HG03039 (cell line): ENCODE results near the gene ADPGK.
"Not testable (repeated sequence)": the region's sequence is repeated elsewhere in the genome, so short reads cannot be mapped to it uniquely, and the experiment has no call there.

ENCODE experiments used
- ATAC-seq: cut with Tn5 transposase; IDR thresholded peaks from one replicate; pipeline ENCODE4 v1.9.1; 2021; ENCODE audit warnings: mild to moderate bottlenecking, moderate library complexity; ENCODE audit not compliant: unreplicated experiment

The ADPGK gene

DNA sequence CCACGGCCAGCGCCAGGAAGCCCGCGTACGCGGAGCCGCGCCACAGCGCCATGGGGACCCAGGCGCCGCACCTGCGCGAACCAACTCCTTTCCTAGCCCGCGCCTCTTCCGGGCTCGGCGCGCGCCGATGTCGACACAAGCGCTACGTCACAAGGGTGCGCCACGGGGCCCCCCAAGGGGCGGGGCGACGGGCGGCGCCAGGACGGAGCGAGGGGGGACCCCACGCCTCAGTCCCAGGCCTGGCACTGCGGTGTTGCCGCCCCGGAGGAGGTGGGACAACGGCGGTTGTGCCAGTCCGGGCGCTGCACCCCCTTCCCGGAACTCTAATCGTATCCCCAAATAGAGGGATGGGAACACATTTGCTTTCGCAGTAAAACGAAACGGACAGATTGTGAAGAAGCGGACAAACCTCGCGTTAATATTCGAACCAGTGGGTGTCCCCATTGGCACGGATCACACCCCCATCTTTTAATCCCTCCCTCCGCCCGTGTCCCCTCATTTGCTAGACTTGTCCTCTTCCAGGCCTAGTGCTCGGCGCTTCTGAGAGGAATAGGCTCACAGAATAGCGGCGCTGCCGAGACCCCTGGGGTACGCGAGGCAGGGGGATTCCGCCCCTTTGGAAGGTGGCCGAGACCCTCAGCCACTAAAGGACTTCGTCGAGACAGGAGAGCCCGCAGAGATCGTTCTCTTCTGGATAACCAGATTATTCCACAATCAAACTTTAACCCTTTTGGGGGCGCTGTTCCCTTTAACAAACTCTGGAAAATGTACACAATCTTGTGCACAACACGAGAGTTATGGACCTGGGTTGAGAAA is at the start of gene ADPGK:
ADPGK (minus strand) TSS at position 119 of the 816 bp plus-strand sequence; CDS start at position 52, 67 bp downstream.
- ATAC-seq, result peak; percentile 69

DNA sequence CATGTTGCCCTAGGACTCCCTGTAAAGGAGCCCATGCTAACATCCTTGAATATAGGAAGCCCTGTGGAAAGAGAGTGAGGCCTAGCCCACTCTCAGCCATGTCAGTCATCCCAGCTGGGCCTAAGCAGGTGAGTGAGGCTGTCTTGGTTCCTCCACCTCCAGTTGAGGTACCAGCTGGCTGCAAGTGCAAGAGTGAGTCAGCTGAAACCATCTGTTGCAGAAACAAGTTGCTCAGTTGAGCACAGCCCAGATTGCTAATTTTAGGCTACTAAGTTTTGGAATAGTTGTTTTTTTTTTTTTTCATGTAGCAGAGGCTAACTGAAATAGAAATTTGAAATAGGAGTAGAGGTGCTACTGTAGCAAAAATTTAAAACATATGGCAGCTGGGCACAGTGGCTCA is 43.7 kb upstream of the ADPGK start:
- ATAC-seq, result no peak

DNA sequence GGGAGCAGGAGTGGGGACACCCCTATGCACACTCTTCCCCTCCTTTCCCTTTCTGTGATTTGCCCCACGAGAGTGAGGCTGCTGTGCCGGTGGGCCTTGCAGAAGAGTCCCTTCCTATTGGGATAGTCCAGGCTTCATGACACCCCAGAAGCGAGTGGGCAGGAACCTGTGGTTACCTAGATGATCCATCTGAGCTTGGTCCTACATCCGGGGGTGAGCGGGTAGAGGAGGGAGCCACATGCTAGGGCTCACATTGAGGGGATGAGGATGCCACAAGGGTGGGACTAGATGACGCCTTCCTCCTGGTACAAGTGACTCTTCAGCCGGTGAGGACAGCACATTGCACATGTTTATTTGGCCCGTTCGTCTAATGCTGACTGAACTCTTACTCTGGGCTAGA is 43.1 kb upstream of the ADPGK start:
- no peak for ATAC-seq

DNA sequence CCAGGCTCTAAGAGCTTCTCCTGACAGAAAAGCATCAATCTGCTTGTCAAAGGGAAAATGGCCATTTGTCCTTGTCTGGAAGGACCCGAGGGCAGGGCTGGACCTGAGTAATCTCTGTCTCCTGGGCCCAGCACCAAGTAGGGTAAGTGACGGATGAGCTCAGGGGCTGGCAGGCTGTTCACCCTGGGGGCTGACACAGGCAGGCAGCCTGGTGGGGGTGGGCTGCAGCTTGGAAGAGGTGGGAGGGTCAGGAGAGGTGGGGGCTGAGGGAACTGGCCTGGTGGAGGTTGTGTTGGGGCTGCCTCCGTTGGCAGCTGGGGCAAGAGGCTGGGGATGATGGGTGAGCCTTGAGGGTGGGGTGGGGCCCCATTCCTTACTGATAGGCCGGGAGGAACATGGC is 42.3 kb upstream of the ADPGK start:
- ATAC-seq, result no peak

DNA sequence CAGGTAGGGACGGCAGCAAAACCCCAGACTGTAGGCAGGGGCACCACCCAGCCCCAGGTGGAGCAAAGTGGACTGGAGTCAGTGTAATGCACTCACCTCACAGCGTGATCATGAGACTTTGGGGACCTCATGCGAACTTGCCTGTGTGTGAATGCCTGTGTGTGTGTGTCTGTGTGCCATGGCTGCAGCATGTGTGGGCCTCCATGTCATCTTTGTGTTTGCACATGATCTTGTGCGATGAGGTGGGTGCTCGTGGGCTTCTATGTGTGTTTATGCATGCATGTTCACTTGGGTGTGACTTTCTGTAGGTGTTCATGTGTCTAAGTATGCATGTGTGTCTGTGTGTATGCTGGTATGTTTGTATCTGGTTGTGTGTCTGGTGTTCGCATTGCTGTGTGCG is 41.2 kb upstream of the ADPGK start:
- ATAC-seq, result no peak

DNA sequence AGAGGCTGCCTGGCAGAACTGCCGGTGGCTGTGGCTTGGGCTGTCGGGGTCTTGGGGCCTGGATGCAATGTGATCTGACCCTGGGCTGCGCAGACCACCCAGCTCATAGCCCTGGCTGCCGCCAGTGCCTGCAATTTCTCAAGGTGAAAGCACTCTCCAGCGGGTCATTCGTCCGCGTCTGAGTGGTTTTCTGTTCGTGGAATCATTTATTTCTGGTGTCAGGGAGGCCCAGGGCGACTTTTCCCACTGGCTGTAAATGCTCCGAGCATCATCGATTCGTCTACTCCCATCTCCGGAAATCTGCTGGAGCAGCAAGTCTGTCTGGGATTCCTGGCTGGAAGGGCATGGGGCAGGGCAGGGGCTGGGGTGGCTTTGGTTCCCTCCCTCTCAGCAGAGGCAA is 40.6 kb upstream of the ADPGK start:
- no peak for ATAC-seq

DNA sequence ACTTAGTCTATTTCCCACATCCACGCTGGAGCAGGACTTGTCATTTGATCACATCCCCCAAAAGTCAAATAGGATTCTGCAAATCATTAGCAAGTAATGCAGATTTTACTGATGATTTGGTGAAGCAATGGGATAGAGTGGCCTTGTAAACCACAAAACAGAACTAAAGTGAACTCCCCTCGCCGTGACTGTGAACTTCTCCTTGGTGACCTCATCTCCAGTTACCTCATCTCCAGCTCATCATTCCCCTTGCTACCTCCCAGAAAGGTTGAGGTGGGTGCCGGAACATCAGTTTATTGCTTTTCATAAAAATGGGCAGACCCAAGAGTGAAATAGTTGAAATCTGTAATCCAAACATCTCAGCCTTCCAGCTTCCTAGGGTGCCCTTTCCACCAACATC is 36.7 kb upstream of the ADPGK start:
- no peak for ATAC-seq

DNA sequence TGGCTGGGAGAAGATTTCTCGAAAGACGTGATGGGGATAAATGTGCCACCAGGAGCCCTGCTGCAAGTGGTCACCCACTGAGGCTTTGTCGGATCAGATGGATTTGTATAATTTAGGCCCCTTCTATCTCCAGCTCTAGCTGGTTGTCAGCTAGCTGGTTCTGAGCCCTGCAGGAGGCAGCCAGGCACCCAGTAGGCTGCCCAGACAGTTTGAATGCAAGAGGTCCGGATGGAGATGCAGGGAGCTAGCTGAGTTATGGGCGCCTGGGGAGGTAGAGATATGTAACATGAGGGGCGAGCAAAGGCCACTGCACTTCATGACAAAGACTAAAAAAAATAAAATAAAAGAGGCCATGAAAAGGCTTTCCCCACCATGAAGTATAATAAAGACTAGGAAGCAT is 35.1 kb upstream of the ADPGK start:
- ATAC-seq, result no peak

DNA sequence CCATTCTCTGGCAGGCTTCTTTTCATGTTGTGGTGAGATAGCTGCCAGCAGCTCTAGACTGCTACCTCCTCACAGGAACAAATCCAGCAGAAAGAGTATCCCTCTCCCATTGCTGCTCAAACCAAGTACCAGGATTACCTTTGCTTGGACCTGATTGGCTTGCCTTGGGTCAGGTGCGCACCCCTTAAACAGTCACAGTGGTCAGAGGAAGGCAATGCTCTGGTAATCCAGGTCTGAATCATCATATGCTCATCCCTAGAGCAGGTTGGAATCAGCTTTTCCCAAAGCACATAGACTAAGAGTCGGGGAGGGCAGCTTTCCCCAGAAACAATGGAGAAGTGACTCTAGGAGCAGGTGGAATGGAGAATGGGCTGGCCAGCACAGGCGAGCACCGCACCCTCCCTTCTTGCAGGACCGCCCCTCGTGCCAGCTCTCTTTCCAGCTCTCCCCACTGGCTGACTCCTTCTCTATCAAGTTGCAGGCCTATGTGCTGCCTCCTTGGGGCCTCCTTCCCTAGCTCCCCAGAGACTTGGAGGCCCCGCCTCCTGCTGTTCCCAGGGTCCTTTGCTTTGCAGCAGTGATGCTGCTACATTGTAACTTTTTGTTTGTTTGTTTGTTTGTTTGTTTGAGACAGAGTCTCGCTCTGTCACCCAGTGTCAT is 29.9 kb upstream of the ADPGK start:
- ATAC-seq, result no peak

DNA sequence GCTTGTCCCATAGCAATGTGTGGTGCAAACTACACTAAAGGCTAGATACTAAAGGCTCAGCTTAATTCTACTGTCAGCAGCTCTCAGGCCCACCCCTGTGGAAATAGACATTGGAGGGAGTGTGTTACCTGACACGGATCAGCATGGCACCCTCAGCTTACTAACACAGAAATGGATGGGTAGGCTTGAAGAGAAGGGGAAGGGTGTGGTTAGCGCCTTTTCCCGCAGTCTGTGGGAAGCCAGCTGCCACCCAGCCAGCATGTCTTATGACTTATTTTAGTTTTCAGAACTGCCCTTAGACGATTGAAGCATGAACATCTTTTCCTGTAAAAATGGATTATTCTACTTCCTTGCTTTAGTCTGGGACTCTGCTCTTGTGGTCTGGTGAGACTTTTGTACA is 25.8 kb upstream of the ADPGK start:
- ATAC-seq, result no peak

DNA sequence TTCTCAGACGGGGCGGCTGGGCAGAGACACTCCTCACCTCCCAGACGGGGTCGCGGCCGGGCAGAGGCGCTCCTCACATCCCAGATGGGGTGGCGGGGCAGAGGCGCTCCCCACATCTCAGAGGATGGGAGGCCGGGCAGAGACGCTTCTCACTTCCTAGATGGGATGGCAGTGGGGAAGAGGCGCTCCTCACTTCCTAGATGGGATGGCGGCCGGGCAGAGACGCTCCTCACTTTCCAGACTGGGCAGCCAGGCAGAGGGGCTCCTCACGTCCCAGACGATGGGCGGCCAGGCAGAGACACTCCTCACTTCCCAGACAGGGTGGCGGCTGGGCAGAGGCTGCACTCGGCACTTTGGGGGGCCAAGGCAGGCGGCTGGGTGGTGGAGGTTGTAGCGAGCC is 23.8 kb upstream of the ADPGK start:
- not testable (repeated sequence) for ATAC-seq

DNA sequence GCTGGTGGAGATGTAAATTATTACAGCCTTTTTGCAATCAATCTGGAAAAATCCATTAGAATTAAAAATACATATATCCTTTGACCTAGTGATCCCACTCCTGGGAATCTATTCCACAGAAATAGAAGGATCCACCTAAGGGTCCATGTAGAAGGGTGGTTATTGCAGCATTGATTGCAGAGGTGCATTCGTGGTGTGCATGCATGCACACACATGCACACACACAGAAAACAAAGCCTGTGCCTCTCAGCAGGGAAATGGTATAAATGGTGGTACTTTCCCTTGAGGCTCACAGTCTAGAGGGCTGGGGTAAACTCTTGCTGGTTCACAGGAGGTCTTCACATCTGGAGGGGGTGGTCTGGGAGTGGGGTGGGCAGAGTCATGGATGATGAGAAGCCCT is 19.4 kb upstream of the ADPGK start:
- ATAC-seq, result no peak

DNA sequence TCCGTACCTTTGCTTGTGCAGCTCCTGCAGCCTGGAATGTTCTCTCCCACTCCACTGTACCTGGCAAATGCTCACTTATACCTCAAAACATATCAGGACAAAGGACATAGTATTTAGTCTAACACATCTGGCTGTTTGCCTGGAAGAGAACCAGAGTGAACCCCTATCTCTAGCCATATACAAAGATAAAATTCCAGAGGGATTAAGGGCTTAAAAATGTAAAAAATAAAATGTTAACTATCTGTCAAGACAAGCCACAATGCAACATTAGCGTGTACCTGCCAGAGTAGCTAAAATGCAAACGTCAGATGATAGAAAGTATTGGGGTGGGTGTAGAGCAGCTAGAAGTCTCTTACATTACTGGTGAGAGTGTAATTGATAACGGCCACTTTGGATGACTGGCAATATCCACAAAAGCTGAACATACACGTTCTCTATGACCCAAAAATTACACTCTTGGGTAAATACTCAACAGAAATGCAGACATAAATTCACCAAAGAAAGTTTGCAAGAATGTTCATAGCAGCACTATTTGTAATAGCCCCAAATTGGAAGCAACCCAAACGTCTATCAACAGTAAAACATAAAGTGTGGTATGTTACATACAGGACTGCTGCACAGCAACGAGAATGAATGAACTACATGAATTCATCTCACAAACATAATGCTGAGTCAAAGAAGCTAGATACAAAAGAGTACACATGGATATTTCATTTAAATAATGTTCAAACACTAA is 18.2 kb upstream of the ADPGK start:
- no peak for ATAC-seq

DNA sequence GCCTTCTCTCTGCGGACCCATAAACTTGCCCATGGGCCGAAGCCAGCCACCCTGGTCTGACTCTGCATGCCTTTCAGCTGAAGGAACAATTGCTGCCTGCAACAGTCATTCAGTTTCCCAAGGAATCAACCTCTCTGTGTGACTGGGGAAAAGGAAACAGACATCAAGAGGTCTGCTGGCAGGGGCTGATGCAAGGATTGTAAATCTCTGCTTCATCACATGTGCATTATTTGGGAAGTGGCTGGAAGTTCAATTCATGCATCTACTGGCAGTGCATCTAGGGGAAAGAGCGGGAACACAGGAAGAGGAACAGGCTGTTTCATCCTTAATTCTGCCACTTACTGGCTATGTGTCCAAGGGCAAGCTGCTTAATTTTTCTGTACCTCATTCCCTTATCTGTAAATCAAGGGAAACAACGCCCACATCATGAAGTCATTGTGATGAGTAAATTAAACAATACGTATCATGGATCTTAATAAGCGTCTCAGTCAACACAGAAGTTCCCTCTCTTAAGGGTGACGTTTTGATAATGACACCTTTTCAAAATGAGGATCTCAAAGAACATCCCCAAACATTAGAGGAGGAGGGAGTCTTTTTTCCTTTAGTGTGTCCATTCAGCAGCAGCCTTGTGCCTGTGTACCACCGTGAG is 17.4 kb upstream of the ADPGK start:
- ATAC-seq, result no peak

DNA sequence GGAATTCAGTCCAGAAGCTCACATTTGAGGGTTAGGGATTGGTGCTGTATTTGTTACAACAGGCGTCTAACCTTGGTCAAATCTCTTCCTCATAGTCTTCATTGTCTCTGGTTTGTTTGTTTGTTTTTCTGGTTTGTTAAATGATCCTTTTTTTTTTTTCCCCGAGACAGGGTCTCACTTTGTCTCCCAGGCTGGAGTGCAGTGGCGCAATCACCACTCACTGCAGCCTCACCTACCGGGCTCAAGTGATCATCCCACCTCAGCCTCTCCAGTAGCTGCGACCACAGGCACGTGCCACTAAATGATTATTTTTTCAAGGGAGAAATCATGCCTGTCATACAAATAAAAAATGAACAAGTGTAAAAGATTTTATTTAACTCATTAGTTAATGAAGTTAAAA is 14.3 kb upstream of the ADPGK start:
- no peak for ATAC-seq

DNA sequence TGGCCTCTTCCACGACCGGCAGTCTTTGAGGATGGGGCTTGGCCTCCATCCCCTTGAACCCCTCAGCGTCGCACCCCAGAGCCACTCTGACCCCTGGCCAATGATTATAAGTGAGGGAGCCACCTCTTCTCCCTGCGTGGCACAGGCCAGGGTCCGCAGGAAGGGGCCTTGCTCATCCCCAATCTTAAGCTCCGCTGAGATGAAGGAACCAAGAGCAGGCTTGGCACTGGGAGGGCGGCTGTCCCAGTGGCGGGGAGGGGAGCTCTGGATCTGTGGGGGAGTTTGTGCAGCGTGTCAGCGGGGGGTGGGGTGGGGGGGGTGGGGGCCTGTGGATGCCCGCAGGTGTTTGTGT is 13.8 kb upstream of the ADPGK start:
- ATAC-seq, result no peak

DNA sequence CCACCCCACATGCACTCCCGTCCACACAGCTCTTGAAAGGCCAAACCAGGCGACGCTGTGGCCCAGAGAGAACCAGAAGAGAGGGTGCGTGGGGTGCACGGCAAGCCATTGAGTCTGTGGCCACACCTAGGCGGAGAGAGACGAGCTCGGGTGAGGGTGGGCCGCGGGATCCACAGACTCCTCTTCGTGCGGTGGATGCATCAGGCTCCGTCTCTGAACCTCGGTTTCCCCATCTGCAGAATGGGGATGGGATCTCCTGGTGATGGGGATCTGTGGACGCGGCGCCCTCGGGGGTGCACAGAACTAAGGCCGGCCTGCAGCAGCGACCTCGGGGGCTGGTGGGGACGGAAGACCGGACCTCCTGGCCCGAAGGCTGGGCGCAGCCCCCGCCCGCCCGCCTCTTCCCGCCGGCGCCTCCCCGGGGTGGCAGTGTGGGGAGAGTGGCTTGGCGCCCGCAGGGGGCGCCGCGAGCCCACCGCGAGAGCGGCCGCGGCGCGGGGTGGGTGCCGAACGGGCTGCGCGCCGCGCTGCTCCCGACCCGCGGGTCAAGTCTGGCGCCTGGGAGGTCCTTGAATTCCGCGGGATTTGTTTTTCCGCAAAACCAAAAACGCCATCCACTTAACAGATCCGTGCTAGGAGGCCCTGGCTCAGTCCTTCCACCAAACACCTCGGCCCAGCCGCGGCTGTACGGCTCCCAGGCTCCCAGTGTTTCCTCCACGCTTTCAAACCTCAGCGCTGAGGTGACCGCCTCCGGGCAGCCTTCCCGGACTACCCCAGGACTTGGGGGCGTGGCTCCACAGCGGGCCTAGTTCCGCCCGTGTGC is 13.2 kb upstream of the ADPGK start:
- ATAC-seq, result no peak

DNA sequence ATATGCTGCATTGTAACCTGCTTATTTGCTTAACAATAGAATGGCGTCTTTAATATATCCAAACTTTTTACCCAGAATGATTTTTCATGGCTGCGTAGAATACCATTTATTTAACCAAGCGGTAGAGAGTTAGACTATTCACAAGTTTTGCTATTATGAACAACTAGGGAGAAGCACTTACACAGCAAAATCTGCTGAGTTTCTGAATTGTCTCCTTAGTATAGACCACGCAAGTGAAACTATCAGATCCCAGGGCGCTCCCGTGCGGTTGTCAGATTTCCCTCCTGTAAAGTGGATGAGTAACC is 12.6 kb upstream of the ADPGK start:
- no peak for ATAC-seq

DNA sequence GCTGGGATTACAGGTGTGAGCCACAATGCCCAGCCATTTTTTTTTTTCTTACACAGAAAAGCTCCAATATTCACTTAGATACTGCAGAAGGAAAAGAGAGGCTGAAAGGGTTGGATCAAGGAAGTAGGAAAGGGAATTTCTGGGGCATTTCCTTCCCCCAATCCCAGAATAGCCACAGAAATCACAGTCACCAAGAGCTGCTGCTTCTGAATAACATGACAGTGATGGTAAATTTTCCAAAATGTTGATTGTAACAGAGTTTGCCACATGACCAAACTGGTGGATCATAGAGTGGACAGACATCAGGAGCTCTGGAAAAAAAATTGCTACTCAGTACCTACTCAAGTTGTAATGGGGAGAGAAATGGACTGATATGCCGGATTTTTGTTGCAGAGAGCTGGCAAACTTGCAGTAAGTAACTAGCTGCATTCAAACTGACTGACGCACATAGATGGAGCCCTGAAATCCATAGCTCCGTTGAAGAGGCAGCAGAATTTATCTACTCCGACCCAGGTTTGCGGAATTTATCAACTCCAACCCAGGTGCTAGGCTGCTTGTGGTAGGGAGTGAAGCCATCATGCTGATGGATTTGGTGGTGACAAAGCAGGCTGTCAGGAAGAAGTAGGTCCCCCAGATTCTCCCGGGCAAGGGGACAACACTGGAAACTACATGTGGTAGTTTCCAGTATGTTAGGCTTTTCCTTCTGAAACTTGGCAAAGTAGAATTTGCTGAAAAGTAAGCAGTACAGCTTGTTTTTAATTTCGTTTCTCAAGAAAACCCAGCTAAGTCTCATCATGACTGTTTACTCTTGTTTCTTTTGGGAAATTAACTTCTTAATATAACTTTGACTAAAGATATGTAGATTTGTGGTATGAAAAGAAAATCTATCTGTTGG is 10.5 kb upstream of the ADPGK start:
- ATAC-seq, result no peak

DNA sequence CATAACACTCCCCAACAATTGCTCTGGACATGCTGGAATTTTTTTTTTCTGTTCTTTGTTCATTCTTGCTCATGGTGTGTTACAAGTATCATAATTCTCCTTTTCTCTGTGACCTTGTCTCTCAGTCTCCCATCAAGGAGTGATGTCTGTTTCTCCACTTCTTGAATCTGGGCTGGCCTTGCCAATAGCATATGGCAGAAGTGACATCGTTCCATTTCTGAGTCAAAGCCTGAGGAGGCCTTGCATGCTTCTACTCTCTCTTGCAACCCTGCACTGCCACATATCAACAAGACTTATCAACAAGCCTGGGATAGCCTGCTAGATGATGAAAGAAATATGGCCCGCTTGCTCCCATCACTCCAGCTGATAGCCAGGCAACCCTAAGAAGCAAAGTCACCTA is 8.9 kb upstream of the ADPGK start:
- no peak for ATAC-seq
